22Rv1 (cell line): ENCODE measurements around the gene PLCB1.

Source experiments
- H3K27ac ChIP-seq: fragments of 450-650 bp; 2 replicates; pipeline ENCODE4 v1.5.1; 2017
- CTCF ChIP-seq: fragments of 450-650 bp; IDR thresholded peaks from 2 replicates; pipeline ENCODE4 v1.5.1; 2017; ENCODE audit warnings: mild to moderate bottlenecking
- ZFX ChIP-seq: fragments of 450-650 bp; IDR thresholded peaks from 2 replicates; pipeline ENCODE4 v1.6.1; 2017; ENCODE audit warnings: antibody characterized with exemption, borderline replicate concordance

Gene PLCB1

GRCh38 chr20:8287340-8287739 lies 155.3 kb downstream of the PLCB1 start:
- no peak for TF ChIP-seq CTCF
- TF ChIP-seq ZFX: no peak
- no peak overlapping the region for H3K27ac ChIP-seq

DNA sequence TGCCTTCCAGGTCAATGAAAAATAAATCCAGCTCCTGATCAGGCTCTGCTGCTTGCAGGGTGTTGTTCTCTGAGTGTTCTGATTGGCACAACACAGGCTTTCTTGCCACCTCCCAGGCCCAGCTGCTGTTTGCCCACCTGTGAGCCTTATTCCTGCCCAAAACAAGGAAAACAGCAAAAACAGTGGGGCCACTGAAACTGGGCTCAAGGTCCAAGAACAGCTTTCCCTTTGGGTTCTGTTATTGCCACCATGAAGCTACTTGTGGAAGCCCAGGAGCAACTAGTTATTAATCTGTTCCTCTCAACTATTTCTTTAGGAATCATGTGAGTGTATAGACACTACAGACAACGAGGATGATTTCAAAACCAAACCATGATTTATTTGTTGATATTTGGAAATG lies 159.1 kb downstream of the PLCB1 start:
- no peak for TF ChIP-seq CTCF
- TF ChIP-seq ZFX: no peak
- H3K27ac ChIP-seq: no peak overlapping the region

DNA sequence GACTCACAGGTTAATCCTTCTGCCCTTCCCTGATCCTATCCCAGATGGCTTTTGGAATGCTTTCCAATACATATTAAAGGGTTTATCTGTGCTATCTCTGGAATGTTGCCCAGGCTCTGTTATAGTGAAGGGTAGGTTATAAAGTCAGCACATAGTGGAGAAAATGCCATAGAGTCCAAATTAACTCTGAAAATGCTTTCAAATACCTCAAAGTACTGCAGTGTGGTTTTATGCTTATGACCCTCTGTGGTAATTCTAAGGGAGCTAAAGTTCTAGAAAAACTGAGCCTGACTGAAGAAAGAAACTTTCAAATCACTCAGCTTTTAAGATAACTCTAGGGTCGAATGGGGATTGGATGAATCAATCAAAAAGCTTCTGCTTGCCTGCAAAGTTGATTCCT lies 159.8 kb downstream of the PLCB1 start:
- TF ChIP-seq CTCF: no peak
- no peak for TF ChIP-seq ZFX
- H3K27ac ChIP-seq: no peak overlapping the region

GRCh38 chr20:8292793-8293192 lies 160.7 kb downstream of the PLCB1 start:
- TF ChIP-seq CTCF (no peak), ZFX (no peak)
- H3K27ac ChIP-seq: no peak overlapping the region

GRCh38 chr20:8293750-8294149 lies 161.7 kb downstream of the PLCB1 start:
- TF ChIP-seq CTCF (no peak), ZFX (no peak)
- no peak overlapping the region for H3K27ac ChIP-seq

GRCh38 chr20:8296536-8296935 lies 164.5 kb downstream of the PLCB1 start:
- H3K27ac ChIP-seq: no peak overlapping the region
- TF ChIP-seq ZFX (no peak), CTCF (no peak)

GRCh38 chr20:8298426-8299043 lies 166.5 kb downstream of the PLCB1 start:
- TF ChIP-seq ZFX: no peak
- TF ChIP-seq CTCF: no peak

More at GRCh38 chr20:8298426-8299043, 166.5 kb downstream of the PLCB1 start:
- no peak overlapping the region for H3K27ac ChIP-seq
